Measurements from ENCODE around the gene SLC43A2. TPM values are rescaled to one million over a fixed set of nuclear protein-coding genes. Genes with fewer than 3 reads are reported as not detected.

Gene SLC43A2
- total RNA-seq, 1 experiment from 2014 or later, result 12.6 TPM

GRCh38 chr17:1552932-1553331 is 75.7 kb downstream of the SLC43A2 start:
- no peak overlapping the region for H2AFZ ChIP-seq (ENCODE audit: low read depth, low read length, poor library complexity, severe bottlenecking)
- intact Hi-C loops (cut with micrococcal nuclease), result no loop called here
- no peaks in the 10 kb centered on the region for H3K9me2 ChIP-seq (ENCODE audit: insufficient read depth)
- DNase-seq (ENCODE audit: low read depth, low spot score), result no peak
- peaks cover 57% of the 10 kb centered on the region for H3K79me2 ChIP-seq (ENCODE audit: insufficient read depth, low read length)
- H3K27ac ChIP-seq (ENCODE audit: low read depth, low read length), result no peak overlapping the region
- no peaks in the 10 kb centered on the region for H3K9me3 ChIP-seq (ENCODE audit: control insufficient read depth in 1 of 2, insufficient read depth in 1 of 2, low read depth in 1 of 2, low read length in 2 of 2)
- RAD21 ChIA-PET (ENCODE audit: low non-redundant PET in 1 of 2, low total read pairs in 2 of 2, uncharacterized antibody in 2 of 2, unreplicated experiment in 2 of 2), result no interaction called here
- no TSS peak for BruUV-seq (replicated peaks)
- peaks cover 37 to 54% of the 10 kb centered on the region in 2 experiments; a peak in 3 of 4 replicates for H3K36me3 ChIP-seq (ENCODE audit: control insufficient read depth in 1 of 2, insufficient read depth in 2 of 2, low read length in 2 of 2)
- H3K27me3 ChIP-seq (ENCODE audit: insufficient read depth, low read length), result no peaks in the 10 kb centered on the region
- H3K9ac ChIP-seq (ENCODE audit: low read length), result no peak overlapping the region
- POLR2A ChIA-PET, result no interaction called here
- no peaks in the 10 kb centered on the region for H4K20me1 ChIP-seq (ENCODE audit: insufficient read depth)
- H3K4me1 ChIP-seq (ENCODE audit: control insufficient read depth in 1 of 2, insufficient read depth in 2 of 2, low read length in 2 of 2), result no peaks in the 10 kb centered on the region
- CTCF ChIA-PET, result no interaction called here
- TF ChIP-seq EGR1 (IDR thresholded peaks at IDR 0.05; ENCODE audit: low read depth) (no peak), EZH2phosphoT487 (IDR thresholded peaks at IDR 0.05; ENCODE audit: borderline replicate concordance) (no peak), YY1 (IDR thresholded peaks at IDR 0.05; ENCODE audit: extremely low read depth, insufficient replicate concordance, low read depth, low read length) (no peak)
- no peak for ATAC-seq
- H3K4me2 ChIP-seq (ENCODE audit: low read length), result no peak overlapping the region
- no peak overlapping the region for H3K4me3 ChIP-seq (replicated peaks in 1 of 2; ENCODE audit: low read depth in 1 of 2, low read length in 2 of 2)

GRCh38 chr17:1551741-1552140 is 76.9 kb downstream of the SLC43A2 start:
- Histone ChIP-seq H4K20me1 (ENCODE audit: insufficient read depth) (no peaks in the 10 kb centered on the region), H3K9me3 (ENCODE audit: control insufficient read depth in 1 of 2, insufficient read depth in 1 of 2, low read depth in 1 of 2, low read length in 2 of 2) (no peaks in the 10 kb centered on the region), H3K4me2 (ENCODE audit: low read length) (no peak overlapping the region), H3K9me2 (ENCODE audit: insufficient read depth) (no peaks in the 10 kb centered on the region), H3K4me3 (replicated peaks in 1 of 2; ENCODE audit: low read depth in 1 of 2, low read length in 2 of 2) (no peak overlapping the region), H2AFZ (ENCODE audit: low read depth, low read length, poor library complexity, severe bottlenecking) (no peak overlapping the region), H3K27me3 (ENCODE audit: insufficient read depth, low read length) (no peaks in the 10 kb centered on the region), H3K9ac (ENCODE audit: low read length) (no peak overlapping the region), H3K79me2 (ENCODE audit: insufficient read depth, low read length) (peaks cover 45% of the 10 kb centered on the region), H3K27ac (ENCODE audit: low read depth, low read length) (no peak overlapping the region), H3K36me3 (ENCODE audit: control insufficient read depth in 1 of 2, insufficient read depth in 2 of 2, low read length in 2 of 2) (peaks cover 39 to 50% of the 10 kb centered on the region in 2 experiments; a peak in 3 of 4 replicates), H3K4me1 (ENCODE audit: control insufficient read depth in 1 of 2, insufficient read depth in 2 of 2, low read length in 2 of 2) (no peaks in the 10 kb centered on the region)
- TF ChIP-seq POLR2A (IDR thresholded peaks at IDR 0.05; ENCODE audit: borderline replicate concordance, extremely low read depth, insufficient read depth, insufficient read length) (no peak), SP1 (IDR thresholded peaks at IDR 0.05; ENCODE audit: low read depth) (no peak), ZFX (IDR thresholded peaks at IDR 0.05) (no peak), POLR2AphosphoS5 (IDR thresholded peaks at IDR 0.05; ENCODE audit: low read depth, low read length) (no peak)
- CTCF ChIA-PET, result no interaction called here
- RAD21 ChIA-PET (ENCODE audit: low non-redundant PET in 1 of 2, low total read pairs in 2 of 2, uncharacterized antibody in 2 of 2, unreplicated experiment in 2 of 2), result no interaction called here
- POLR2A ChIA-PET, result no interaction called here
- DNase-seq (ENCODE audit: low read depth, low spot score), result no peak
- intact Hi-C loops (cut with micrococcal nuclease), result no loop called here
- BruUV-seq (replicated peaks), result no TSS peak
- no peak for ATAC-seq
